Measurements from ENCODE around the gene SYNPO2.
"Not testable (repeated sequence)": the region's sequence is repeated elsewhere in the genome, so short reads cannot be mapped to it uniquely, and the experiment has no call there.

SYNPO2 gene

GRCh38 chr4:119002476-119002875, 113.8 kb downstream of the SYNPO2 start:
- no peak for DNase-seq (ENCODE audit: low spot score)

GRCh38 chr4:119003001-119003400, 114.3 kb downstream of the SYNPO2 start:
- DNase-seq (ENCODE audit: low spot score) = not testable (repeated sequence)

GRCh38 chr4:119005928-119006460, 117.3 kb downstream of the SYNPO2 start:
- DNase-seq (ENCODE audit: low spot score) = no peak

- no peak for DNase-seq (ENCODE audit: low spot score)
These were observed 120.1 kb downstream of the SYNPO2 start for GRCh38 chr4:119008761-119009160.

- not testable (repeated sequence) for DNase-seq (ENCODE audit: low spot score)
These were observed 121.6 kb downstream of the SYNPO2 start for GRCh38 chr4:119010221-119010620.

DNA sequence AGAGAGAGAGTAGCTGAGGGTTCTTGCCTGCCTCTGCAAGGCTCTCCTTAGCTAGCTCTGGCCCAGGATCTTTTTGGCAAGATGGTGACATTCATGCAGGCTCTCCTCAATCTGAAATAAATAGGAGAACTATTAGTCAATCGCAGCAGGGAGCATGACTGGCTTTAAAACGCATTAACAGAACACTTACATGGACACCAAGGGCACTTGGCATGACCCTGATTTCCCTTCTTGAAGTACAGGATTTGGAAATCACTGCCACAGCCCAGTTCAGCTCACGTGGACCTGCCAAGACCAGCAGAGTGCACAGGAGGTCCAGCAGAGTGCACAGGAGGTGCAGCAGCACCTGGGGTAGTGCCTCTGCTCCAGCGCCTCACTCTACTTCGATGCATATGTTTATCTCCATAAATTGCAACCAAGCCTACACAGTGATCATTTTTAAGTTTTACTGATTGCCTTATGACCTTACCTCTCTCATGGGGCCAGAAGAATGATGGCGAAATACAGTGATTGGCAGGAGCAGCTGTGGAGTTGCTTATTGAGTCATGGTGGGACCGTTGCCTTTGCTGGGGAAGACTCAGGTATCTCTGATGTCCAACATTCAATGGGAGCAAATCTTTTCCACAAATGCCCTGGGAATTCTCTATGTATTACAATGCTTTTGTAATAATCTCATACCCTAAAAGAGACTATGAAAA, 122.4 kb downstream of the SYNPO2 start:
- DNase-seq (ENCODE audit: low spot score) = no peak

DNA sequence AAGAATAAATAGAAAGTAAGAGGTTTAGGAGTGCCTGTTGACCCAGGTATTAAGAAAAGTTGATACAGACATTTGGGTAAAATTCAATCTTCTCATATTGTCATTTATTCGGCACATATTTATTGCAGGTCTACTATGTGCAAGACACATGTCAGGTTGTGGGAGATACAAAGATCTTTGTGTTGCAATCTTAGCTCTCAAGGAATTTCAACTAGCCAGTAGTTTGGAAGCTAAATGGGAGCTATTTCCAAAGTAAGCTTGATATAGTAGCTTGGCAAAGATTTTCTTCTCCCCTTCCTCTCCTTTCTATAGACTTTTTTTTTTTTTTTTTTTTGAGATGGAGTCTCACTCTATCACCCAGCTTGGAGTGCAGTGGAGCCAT, 122.9 kb downstream of the SYNPO2 start:
- no peak for DNase-seq (ENCODE audit: low spot score)

DNA sequence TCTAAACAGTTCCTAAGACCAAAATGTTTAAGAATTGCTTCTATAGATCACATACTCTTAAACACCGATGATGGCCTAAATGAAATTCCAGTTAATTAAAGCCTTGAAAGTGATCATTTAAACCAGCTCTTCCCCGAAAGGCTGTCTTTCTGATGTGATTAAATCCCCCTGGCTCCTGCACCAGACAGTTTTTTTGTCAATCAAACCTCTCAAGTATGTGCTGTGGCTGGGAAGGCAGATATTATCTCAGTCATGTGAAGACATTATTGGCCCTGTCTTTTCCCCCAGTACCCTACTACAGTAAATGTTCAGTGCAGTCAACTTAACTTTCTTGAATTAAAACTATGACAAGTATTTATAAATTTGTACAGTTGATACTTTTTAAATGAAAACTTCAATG, 126.0 kb downstream of the SYNPO2 start:
- DNase-seq (ENCODE audit: low spot score) = no peak

DNA sequence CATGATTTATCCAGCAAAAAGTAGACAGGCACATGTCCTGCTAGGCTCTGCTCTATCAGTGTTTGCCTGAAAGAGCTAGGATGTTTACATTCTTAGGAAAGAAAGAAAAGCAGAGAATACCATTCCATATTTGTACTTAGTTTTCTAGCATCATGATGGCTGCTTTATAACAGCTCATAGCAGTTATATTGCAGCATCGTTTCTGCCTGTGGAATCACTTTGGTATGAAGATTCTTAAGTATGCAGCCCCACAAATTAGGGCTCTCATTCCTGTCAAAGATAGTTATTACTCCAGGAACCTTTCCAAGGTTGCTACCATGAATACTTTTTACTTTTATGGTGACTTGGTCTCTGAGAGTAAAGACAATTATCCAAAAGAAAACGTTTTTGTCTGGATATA, 128.0 kb downstream of the SYNPO2 start:
- no peak for DNase-seq (ENCODE audit: low spot score)

DNA sequence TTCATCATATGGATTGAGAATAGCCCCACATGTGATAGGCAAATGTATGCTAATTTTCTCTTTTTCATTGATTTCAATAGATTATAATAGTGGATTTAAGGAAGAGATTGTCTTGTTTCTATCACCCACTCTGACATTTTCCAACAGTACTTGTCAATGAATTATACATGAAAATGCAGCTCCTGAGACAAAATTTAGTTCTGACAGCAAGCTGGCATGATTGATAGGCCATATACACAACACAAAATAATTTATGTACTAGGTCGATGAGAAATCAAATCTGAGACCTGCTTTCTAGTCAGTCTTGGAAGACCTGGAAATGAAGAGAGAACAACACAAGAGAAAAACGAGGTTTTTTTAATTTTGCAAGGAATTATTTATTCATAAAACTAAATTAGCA, 129.0 kb downstream of the SYNPO2 start:
- no peak for DNase-seq (ENCODE audit: low spot score)

GRCh38 chr4:119020158-119020557, 131.5 kb downstream of the SYNPO2 start:
- no peak for DNase-seq (ENCODE audit: low spot score)

DNA sequence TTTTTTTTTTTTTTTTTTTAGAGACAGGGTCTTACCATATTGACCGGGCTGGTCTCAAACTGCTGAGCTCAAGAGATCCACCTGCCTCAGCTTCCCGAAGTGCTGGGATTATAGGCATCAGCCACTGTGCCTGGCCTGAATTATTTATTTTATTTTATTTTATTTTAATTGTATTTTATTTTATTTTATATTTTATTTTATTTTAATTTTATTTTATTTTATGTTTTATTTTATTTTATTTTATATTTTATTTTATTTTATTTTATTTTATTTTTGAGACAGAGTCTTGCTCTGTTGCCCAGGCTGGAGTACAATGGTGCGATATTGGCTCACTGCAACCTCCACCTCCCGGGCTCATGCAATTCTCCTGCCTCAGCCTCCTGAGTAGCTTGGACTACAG, 133.9 kb downstream of the SYNPO2 start:
- not testable (repeated sequence) for DNase-seq (ENCODE audit: low spot score)

DNA sequence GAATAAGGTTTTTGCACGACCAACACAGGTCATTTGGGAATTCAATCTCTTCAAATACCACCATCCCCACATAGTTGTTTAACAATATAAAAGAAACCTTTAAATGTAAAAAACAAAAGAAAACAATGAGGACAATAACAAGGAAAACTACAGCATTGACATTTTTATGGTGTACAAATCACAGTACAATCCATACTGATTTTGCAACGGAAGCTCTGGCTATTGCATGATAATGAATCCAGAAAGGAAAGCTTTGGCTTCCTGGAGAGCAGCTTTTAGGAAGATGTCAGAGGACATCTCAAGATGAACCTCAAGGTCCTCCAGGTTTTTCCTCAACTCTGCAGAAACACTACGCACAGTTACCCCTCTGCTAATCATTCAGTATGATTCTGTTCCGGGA, 135.4 kb downstream of the SYNPO2 start:
- no peak for DNase-seq (ENCODE audit: low spot score)

DNA sequence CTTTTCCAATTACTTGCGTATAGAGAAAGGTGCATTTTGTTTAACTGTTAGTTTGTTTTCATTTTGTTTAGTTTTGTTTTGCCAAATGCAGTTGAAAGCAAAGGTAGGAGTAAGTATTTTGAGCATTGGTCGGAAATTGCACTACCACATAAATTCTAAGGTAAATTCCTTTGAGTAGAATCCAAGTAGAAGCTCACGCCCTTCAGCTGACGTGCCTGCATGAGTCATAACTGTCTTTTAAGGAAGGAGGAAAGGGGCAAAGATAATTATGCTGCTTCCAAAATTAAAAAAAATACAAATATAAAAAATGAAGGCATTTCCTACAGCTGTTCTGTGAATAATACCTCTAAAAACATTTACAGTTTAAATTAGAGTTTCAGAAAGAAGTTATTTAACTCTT, 136.8 kb downstream of the SYNPO2 start:
- DNase-seq (ENCODE audit: low spot score) = no peak

- DNase-seq (ENCODE audit: low spot score) = no peak
These were observed 137.4 kb downstream of the SYNPO2 start for GRCh38 chr4:119025916-119026661.

GRCh38 chr4:119026662-119027444, 138.2 kb downstream of the SYNPO2 start:
- DNase-seq (ENCODE audit: low spot score) = no peak

GRCh38 chr4:119027811-119028210, 139.2 kb downstream of the SYNPO2 start:
- DNase-seq (ENCODE audit: low spot score) = no peak

- no peak for DNase-seq (ENCODE audit: low spot score)
These were observed 139.6 kb downstream of the SYNPO2 start for GRCh38 chr4:119028296-119028695.

DNA sequence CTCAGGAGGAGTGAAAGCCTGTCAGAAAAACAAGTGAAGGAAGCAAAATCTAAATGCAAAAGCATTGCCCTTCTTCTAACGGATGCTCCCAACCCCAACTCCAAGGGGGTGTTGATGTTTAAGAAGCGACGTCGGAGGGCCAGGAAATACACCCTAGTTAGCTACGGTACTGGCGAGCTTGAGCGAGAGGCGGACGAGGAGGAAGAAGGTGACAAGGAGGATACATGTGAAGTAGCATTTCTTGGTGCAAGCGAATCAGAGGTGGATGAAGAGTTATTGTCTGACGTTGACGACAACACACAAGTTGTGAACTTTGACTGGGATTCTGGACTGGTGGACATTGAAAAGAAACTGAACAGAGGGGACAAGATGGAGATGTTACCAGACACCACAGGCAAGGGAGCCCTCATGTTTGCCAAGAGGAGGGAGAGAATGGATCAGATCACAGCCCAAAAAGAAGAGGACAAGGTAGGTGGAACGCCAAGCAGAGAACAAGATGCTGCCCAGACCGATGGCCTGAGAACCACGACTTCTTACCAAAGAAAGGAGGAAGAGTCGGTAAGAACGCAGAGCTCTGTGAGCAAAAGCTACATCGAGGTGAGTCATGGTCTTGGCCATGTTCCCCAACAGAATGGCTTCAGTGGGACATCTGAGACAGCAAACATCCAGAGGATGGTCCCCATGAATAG, 141.3 kb downstream of the SYNPO2 start:
- no peak for DNase-seq (ENCODE audit: low spot score)

- DNase-seq (ENCODE audit: low spot score) = no peak
These were observed 141.9 kb downstream of the SYNPO2 start for GRCh38 chr4:119030536-119030890.

DNA sequence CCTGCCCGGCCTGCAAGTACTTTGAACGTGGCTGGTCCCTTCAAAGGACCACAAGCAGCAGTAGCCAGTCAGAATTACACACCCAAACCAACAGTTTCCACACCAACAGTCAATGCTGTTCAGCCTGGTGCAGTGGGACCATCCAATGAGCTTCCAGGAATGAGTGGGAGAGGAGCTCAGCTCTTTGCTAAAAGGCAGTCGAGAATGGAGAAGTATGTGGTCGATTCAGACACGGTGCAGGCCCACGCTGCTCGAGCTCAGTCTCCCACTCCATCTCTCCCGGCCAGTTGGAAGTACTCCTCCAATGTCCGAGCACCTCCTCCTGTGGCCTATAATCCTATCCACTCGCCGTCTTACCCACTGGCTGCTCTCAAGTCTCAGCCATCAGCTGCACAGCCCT, 142.6 kb downstream of the SYNPO2 start:
- no peak for DNase-seq (ENCODE audit: low spot score)
